Measurements from ENCODE around the gene TMBIM1.

- TF ChIP-seq TCF7L2 (IDR thresholded peaks at IDR 0.05; ENCODE audit: low read depth, low read length) (no peak), SIN3A (IDR thresholded peaks at IDR 0.05; ENCODE audit: borderline replicate concordance, insufficient read depth, low read depth, low read length) (no peak), REST (IDR thresholded peaks at IDR 0.05; ENCODE audit: insufficient read depth in 1 of 2, low read depth in 2 of 2, low read length in 1 of 2) (no peak)
- TF ChIP-seq, protein P1, sequence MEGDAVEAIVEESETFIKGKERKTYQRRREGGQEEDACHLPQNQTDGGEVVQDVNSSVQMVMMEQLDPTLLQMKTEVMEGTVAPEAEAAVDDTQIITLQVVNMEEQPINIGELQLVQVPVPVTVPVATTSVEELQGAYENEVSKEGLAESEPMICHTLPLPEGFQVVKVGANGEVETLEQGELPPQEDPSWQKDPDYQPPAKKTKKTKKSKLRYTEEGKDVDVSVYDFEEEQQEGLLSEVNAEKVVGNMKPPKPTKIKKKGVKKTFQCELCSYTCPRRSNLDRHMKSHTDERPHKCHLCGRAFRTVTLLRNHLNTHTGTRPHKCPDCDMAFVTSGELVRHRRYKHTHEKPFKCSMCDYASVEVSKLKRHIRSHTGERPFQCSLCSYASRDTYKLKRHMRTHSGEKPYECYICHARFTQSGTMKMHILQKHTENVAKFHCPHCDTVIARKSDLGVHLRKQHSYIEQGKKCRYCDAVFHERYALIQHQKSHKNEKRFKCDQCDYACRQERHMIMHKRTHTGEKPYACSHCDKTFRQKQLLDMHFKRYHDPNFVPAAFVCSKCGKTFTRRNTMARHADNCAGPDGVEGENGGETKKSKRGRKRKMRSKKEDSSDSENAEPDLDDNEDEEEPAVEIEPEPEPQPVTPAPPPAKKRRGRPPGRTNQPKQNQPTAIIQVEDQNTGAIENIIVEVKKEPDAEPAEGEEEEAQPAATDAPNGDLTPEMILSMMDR (IDR thresholded peaks at IDR 0.05) = no peak
These were observed 32.1 kb downstream of the TMBIM1 start for GRCh38 chr2:218260166-218260565.
